Calu3 (cell line): ENCODE data around the gene LGALS3. TPM values are rescaled to one million over a fixed set of nuclear protein-coding genes. Genes with fewer than 3 reads are reported as not detected.

ENCODE experiments used
- BruUV-seq: library from RNA; stranded (reverse); fragments of 400-500 nt; replicated peaks from 2 replicates; lab custom pipeline; 2021; lab: Mats Ljungman, UMichigan
- CTCF ChIA-PET: fragments of 300-600 bp; sonication (Branson Sonifier 250); formaldehyde crosslinking; loops from one replicate; lab custom pipeline; 2022; ENCODE audit warnings: antibody characterized with exemption; lab: Charles Lee
- DNase-seq: peaks from one replicate; pipeline ENCODE4 v3.0.0; 2022
- H3K27ac Mint-ChIP-seq: one replicate; pipeline ENCODE4 v1.8.0; 2022; ENCODE audit warnings: mixed read lengths; ENCODE audit not compliant: unreplicated experiment
- H3K27me3 Mint-ChIP-seq: one replicate; pipeline ENCODE4 v1.8.0; 2022; ENCODE audit warnings: mixed read lengths; ENCODE audit not compliant: unreplicated experiment
- H3K36me3 Mint-ChIP-seq: one replicate; pipeline ENCODE4 v1.8.0; 2022; ENCODE audit warnings: mild to moderate bottlenecking, moderate library complexity, mixed read lengths; ENCODE audit not compliant: insufficient read depth, unreplicated experiment
- H3K4me1 Mint-ChIP-seq: one replicate; pipeline ENCODE4 v1.8.0; 2022; ENCODE audit warnings: mild to moderate bottlenecking, low read depth, mixed read lengths; ENCODE audit not compliant: unreplicated experiment
- H3K4me3 Mint-ChIP-seq: one replicate; pipeline ENCODE4 v1.8.0; 2022; ENCODE audit warnings: mild to moderate bottlenecking, low read depth, moderate library complexity, mixed read lengths; ENCODE audit not compliant: unreplicated experiment
- H3K9me3 Mint-ChIP-seq: one replicate; pipeline ENCODE4 v1.8.0; 2022; ENCODE audit warnings: low read depth, mixed read lengths; ENCODE audit not compliant: unreplicated experiment
- intact Hi-C: fragments of 100-400 bp; cut with micrococcal nuclease; formaldehyde crosslinking; loops from one replicate; pipeline ENCODE4 v1.10.0; 2022; ENCODE audit not compliant: unreplicated experiment
- total RNA-seq: library from RNA; stranded (reverse); gene quantifications from 2 replicates; pipeline ENCODE4 v1.2.3, GENCODE V29; 2022
- TF ChIP-seq, protein P1 (sequence below): fragments of 200-600 bp; IDR thresholded peaks from one replicate; pipeline ENCODE4 v1.8.0; 2022; ENCODE audit warnings: antibody characterized with exemption; ENCODE audit not compliant: unreplicated experiment

Gene LGALS3
- total RNA-seq, 1 experiment from 2014 or later: 429 TPM

DNA sequence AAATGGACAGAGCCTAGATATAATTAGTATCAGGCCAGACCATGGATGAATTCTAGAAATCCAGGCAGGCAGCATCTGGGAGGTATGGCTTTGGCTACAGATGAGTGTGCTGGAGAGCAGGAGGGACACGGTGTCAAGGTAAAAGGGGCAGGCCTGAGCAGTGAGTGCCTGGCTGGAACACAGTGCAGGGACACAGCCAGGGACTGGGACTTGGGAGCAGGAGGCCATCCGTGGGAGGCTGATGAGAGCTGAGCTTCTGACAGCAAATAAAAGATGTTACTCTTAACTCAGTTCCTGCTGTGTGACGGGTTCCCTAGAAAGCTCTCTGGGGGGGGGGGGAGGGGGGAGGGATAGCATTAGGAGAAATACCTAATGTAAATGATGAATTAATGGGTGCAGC is 13.6 kb upstream of the LGALS3 start:
- Mint-ChIP-seq H3K4me3 (no peak overlapping the region), H3K4me1 (peaks cover 39% of the 10 kb centered on the region), H3K36me3 (no peaks in the 10 kb centered on the region), H3K27me3 (no peaks in the 10 kb centered on the region), H3K9me3 (peaks cover 3% of the 10 kb centered on the region), H3K27ac (no peak overlapping the region)
- DNase-seq: no peak
- intact Hi-C loops: no loop called here
- CTCF ChIA-PET: no interaction called here
- TF ChIP-seq, protein P1, sequence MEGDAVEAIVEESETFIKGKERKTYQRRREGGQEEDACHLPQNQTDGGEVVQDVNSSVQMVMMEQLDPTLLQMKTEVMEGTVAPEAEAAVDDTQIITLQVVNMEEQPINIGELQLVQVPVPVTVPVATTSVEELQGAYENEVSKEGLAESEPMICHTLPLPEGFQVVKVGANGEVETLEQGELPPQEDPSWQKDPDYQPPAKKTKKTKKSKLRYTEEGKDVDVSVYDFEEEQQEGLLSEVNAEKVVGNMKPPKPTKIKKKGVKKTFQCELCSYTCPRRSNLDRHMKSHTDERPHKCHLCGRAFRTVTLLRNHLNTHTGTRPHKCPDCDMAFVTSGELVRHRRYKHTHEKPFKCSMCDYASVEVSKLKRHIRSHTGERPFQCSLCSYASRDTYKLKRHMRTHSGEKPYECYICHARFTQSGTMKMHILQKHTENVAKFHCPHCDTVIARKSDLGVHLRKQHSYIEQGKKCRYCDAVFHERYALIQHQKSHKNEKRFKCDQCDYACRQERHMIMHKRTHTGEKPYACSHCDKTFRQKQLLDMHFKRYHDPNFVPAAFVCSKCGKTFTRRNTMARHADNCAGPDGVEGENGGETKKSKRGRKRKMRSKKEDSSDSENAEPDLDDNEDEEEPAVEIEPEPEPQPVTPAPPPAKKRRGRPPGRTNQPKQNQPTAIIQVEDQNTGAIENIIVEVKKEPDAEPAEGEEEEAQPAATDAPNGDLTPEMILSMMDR: no peak
- BruUV-seq: no TSS peak

- intact Hi-C loops: no loop called here
- BruUV-seq: no TSS peak
- peaks cover 3% of the 10 kb centered on the region for H3K9me3 Mint-ChIP-seq
- no peaks in the 10 kb centered on the region for H3K36me3 Mint-ChIP-seq
- TF ChIP-seq, protein P1: no peak
- H3K27ac Mint-ChIP-seq: no peak overlapping the region
- H3K27me3 Mint-ChIP-seq: no peaks in the 10 kb centered on the region
- CTCF ChIA-PET: no interaction called here
- no peak overlapping the region for H3K4me3 Mint-ChIP-seq
- DNase-seq: no peak
- peaks cover 43% of the 10 kb centered on the region for H3K4me1 Mint-ChIP-seq
These were observed 13.2 kb upstream of the LGALS3 start for GRCh38 chr14:55115861-55116245.

- TF ChIP-seq, protein P1: no peak
- CTCF ChIA-PET: interaction anchor here (1.1 kb wide), 1 partner anchor 13 kb away, joined by 3 read pairs; no protein-coding TSS in a partner anchor
- peaks cover 47% of the 10 kb centered on the region for H3K4me1 Mint-ChIP-seq
- no peak overlapping the region for H3K27ac Mint-ChIP-seq
- no TSS peak for BruUV-seq
- H3K4me3 Mint-ChIP-seq: no peak overlapping the region
- peaks cover 3% of the 10 kb centered on the region for H3K9me3 Mint-ChIP-seq
- intact Hi-C loops: no loop called here
- no peak for DNase-seq
- no peaks in the 10 kb centered on the region for H3K27me3 Mint-ChIP-seq
- H3K36me3 Mint-ChIP-seq: no peaks in the 10 kb centered on the region
These were observed 12.6 kb upstream of the LGALS3 start for GRCh38 chr14:55116246-55117030.

- no peak for DNase-seq
- TF ChIP-seq, protein P1: no peak
- Mint-ChIP-seq H3K36me3 (peaks cover 6% of the 10 kb centered on the region), H3K4me1 (peaks cover 60% of the 10 kb centered on the region), H3K27me3 (no peaks in the 10 kb centered on the region), H3K9me3 (peaks cover 3% of the 10 kb centered on the region), H3K27ac (no peak overlapping the region), H3K4me3 (no peak overlapping the region)
- CTCF ChIA-PET: no interaction called here
- intact Hi-C loops: no loop called here
- BruUV-seq: no TSS peak
These were observed 11.1 kb upstream of the LGALS3 start for GRCh38 chr14:55117803-55118441.
